ENCODE data around the gene TUBA4A. TPM values are rescaled to one million over a fixed set of nuclear protein-coding genes. Genes with fewer than 3 reads are reported as not detected.

TUBA4A gene
- total and polyA plus RNA-seq, 12 donors: 13.4 to 741 (median 27.0) TPM

GRCh38 chr2:219247678-219248642, 5.8 kb downstream of the TUBA4A start:
- TF ChIP-seq CTCF (IDR thresholded peaks at IDR 0.05) (no peak), POLR2A (IDR thresholded peaks at IDR 0.05) (no peak)
- no peak overlapping the region for H3K4me3 ChIP-seq
- H3K36me3 ChIP-seq (replicated peaks in 1 of 2): peaks cover 0 to 17% of the 10 kb centered on the region in 2 donors
- DNase-seq: no peak
- no peaks in the 10 kb centered on the region for H3K27me3 ChIP-seq
- peak overlapping the region in 2 of 5 donors; percentile 76 to 90 for H3K27ac ChIP-seq
- H3K9me3 ChIP-seq (replicated peaks in 1 of 3): no peaks in the 10 kb centered on the region
- intact Hi-C loops (cut with DNase I): loop anchor here (10.0 kb wide), 1 partner anchor 47 kb away; no protein-coding TSS in a partner anchor
- 81 to 90% (median 84%) methylated on average over 7 to 17 of the region's 17 CpGs for WGBS, 4 donors
- H3K4me1 ChIP-seq (replicated peaks in 1 of 2): peaks cover 33 to 44% of the 10 kb centered on the region in 2 donors

- 93 to 97% (median 94%) methylated on average over 10 of the region's 10 CpGs for WGBS, 4 donors
- no peak for TF ChIP-seq CTCF (IDR thresholded peaks at IDR 0.05)
- no peak for TF ChIP-seq POLR2A (IDR thresholded peaks at IDR 0.05)
- H3K27ac ChIP-seq: peak overlapping the region in 2 of 5 donors; percentile 18 to 90
- H3K4me3 ChIP-seq: no peak overlapping the region
- H3K27me3 ChIP-seq: no peaks in the 10 kb centered on the region
- peaks cover 29 to 36% of the 10 kb centered on the region in 2 donors for H3K4me1 ChIP-seq (replicated peaks in 1 of 2)
- H3K9me3 ChIP-seq (replicated peaks in 1 of 3): no peaks in the 10 kb centered on the region
- peaks cover 0 to 17% of the 10 kb centered on the region in 2 donors for H3K36me3 ChIP-seq (replicated peaks in 1 of 2)
- no peak for DNase-seq
- intact Hi-C loops (cut with DNase I): loop anchor here (10.0 kb wide), 1 partner anchor 48 kb away; no protein-coding TSS in a partner anchor
These were observed 7.2 kb downstream of the TUBA4A start for GRCh38 chr2:219246559-219246958.

GRCh38 chr2:219245899-219246230, 7.9 kb downstream of the TUBA4A start:
- Histone ChIP-seq H3K4me1 (replicated peaks in 1 of 2) (peaks cover 29 to 36% of the 10 kb centered on the region in 2 donors), H3K4me3 (peak overlapping the region; percentile 54 to 70 (median 65)), H3K27ac (peak overlapping the region; percentile 68 to 96 (median 87)), H3K36me3 (replicated peaks in 1 of 2) (peaks cover 0 to 17% of the 10 kb centered on the region in 2 donors), H3K9me3 (replicated peaks in 1 of 3) (no peaks in the 10 kb centered on the region), H3K27me3 (no peaks in the 10 kb centered on the region)
- WGBS, 4 donors: 11 to 13% (median 12%) methylated on average over 6 to 10 of the region's 10 CpGs
- intact Hi-C loops (cut with DNase I): loop anchor here (10.0 kb wide), 1 partner anchor 49 kb away; no protein-coding TSS in a partner anchor
- TF ChIP-seq CTCF (IDR thresholded peaks at IDR 0.05) (no peak), POLR2A (IDR thresholded peaks at IDR 0.05) (no peak)
- DNase-seq: peak in 2 of 7 donors; percentile 42 to 50

GRCh38 chr2:219245148-219245898, 8.4 kb downstream of the TUBA4A start, which contains the start of the genes GLB1L and STK16:
Gene GLB1L, minus strand, starts transcription at chr2:219245444. Its CDS starts 1,871 bp downstream, at chr2:219243573.
Gene STK16, plus strand, starts transcription at chr2:219245479. Its CDS starts 521 bp downstream, at chr2:219246000.
- peak; percentile 92 to 98 (median 96) for DNase-seq
- 0 to 1% (median 0%) methylated on average over 3 to 46 of the region's 46 CpGs for whole genome bisulfite sequencing, 4 donors
- H3K4me1 ChIP-seq (replicated peaks in 1 of 2): peaks cover 28 to 35% of the 10 kb centered on the region in 2 donors
- no peaks in the 10 kb centered on the region for H3K9me3 ChIP-seq (replicated peaks in 1 of 3)
- peak within 1 kb of the TSS; percentile 68 to 96 (median 87) for H3K27ac ChIP-seq
- intact Hi-C loops (cut with DNase I): loop anchor here (10.0 kb wide), 1 partner anchor 49 kb away; no protein-coding TSS in a partner anchor
- peak within 1 kb of the TSS; percentile 54 to 70 (median 65) for H3K4me3 ChIP-seq
- TF ChIP-seq CTCF (IDR thresholded peaks at IDR 0.05) (no peak), POLR2A (IDR thresholded peaks at IDR 0.05) (peak; percentile 68 to 87)
- H3K27me3 ChIP-seq: no peaks in the 10 kb centered on the region
- peaks cover 0 to 17% of the 10 kb centered on the region in 2 donors for H3K36me3 ChIP-seq (replicated peaks in 1 of 2)
